ENCODE data around the gene PJA2. TPM values are rescaled to one million over a fixed set of nuclear protein-coding genes. Genes with fewer than 3 reads are reported as not detected.

PJA2 gene
- total RNA-seq, 1 experiment from 2014 or later, result 51.5 TPM

GRCh38 chr5:109310315-109310714, 99.5 kb downstream of the PJA2 start (continued):
- TF ChIP-seq NFATC4 (CRISPR knock-in tag; IDR thresholded peaks at IDR 0.05), result no peak

GRCh38 chr5:109309326-109310063, 100.3 kb downstream of the PJA2 start:
- Mint-ChIP-seq H3K4me3 (no peak overlapping the region), H3K27ac (no peak overlapping the region), H3K9me3 (no peaks in the 10 kb centered on the region), H3K27me3 (ENCODE audit: low read depth) (no peaks in the 10 kb centered on the region), H3K4me1 (peaks cover 5% of the 10 kb centered on the region), H3K36me3 (no peaks in the 10 kb centered on the region)
- TF ChIP-seq ZNF317 (CRISPR knock-in tag; IDR thresholded peaks at IDR 0.05; ENCODE audit: borderline replicate concordance, low read depth) (no peak), ZMAT4 (CRISPR knock-in tag; IDR thresholded peaks at IDR 0.05) (no peak), ZBTB21 (CRISPR knock-in tag; IDR thresholded peaks at IDR 0.05; ENCODE audit: borderline replicate concordance) (no peak), GTF2I (CRISPR knock-in tag; conservative IDR thresholded peaks at IDR 0.05) (no peak), EMX1 (CRISPR knock-in tag; IDR thresholded peaks at IDR 0.05) (no peak)
- DNase-seq (ENCODE audit: low spot score) (no peak), ATAC-seq (no peak; the same call in 1 of the 2 replicates)
- CTCF ChIA-PET, result interaction anchor here (0.6 to 1.2 kb wide), 2 partner anchors 379 to 628 kb away, joined by 3 read pairs; no protein-coding TSS in a partner anchor
- POLR2A ChIA-PET, result no interaction called here

GRCh38 chr5:109307951-109308350, 101.8 kb downstream of the PJA2 start:
- no peak for ATAC-seq
- no peak for DNase-seq (ENCODE audit: low spot score)
- ChIA-PET POLR2A (no interaction called here), CTCF (interaction anchor here (1.2 kb wide), 1 partner anchor 380 kb away, joined by 3 read pairs; no protein-coding TSS in a partner anchor)
- no peaks in the 10 kb centered on the region for H3K36me3 Mint-ChIP-seq
- no peaks in the 10 kb centered on the region for H3K9me3 Mint-ChIP-seq
- H3K4me1 Mint-ChIP-seq, result peaks cover 5% of the 10 kb centered on the region
- H3K27ac Mint-ChIP-seq, result no peak overlapping the region
- H3K27me3 Mint-ChIP-seq (ENCODE audit: low read depth), result no peaks in the 10 kb centered on the region
- TF ChIP-seq ZNF512 (CRISPR knock-in tag; IDR thresholded peaks at IDR 0.05; ENCODE audit: borderline replicate concordance), result no peak
- TF ChIP-seq E2F5 (CRISPR knock-in tag; IDR thresholded peaks at IDR 0.05), result no peak
- TF ChIP-seq ZNF425 (CRISPR knock-in tag; conservative IDR thresholded peaks at IDR 0.05), result no peak
- TF ChIP-seq MYBL2 (CRISPR knock-in tag; IDR thresholded peaks at IDR 0.05), result no peak
- no peak for TF ChIP-seq PRRX2 (CRISPR knock-in tag; IDR thresholded peaks at IDR 0.05)
- no peak for TF ChIP-seq STAT6 (CRISPR knock-in tag; conservative IDR thresholded peaks at IDR 0.05; ENCODE audit: low read depth)
- H3K4me3 Mint-ChIP-seq, result no peak overlapping the region
